Astrocyte (in vitro differentiated cells and primary cell): ENCODE measurements around the gene ADAMTS19. TPM values are rescaled to one million over a fixed set of nuclear protein-coding genes. Genes with fewer than 3 reads are reported as not detected.

Experiments
- DNase-seq: peaks from one replicate; pipeline ENCODE4 v3.0.0-alpha.2; 2010; ENCODE audit warnings: low read depth
- FAIRE-seq: peaks from 2 replicates; lab custom pipeline; 2011; peaks lifted over from hg19 to GRCh38; lab: Jason Lieb, UNC
- H2AFZ ChIP-seq: 2 replicates; pipeline ENCODE4 v1.6.0; 2012; ENCODE audit warnings: low read depth, low read length, inconsistent platforms
- H3K27ac ChIP-seq: 2 replicates; pipeline ENCODE4 v1.5.1; 2011; ENCODE audit warnings: low read depth, low read length, inconsistent platforms
- H3K27me3 ChIP-seq: 2 replicates; pipeline ENCODE4 v1.6.0; 2011; ENCODE audit warnings: low read length, inconsistent platforms; ENCODE audit not compliant: insufficient read depth
- H3K36me3 ChIP-seq: 2 replicates; pipeline ENCODE4 v1.5.1; 2011; ENCODE audit warnings: low read length, inconsistent platforms; ENCODE audit not compliant: insufficient read depth
- H3K4me1 ChIP-seq: 2 replicates; pipeline ENCODE4 v1.5.1; 2011; ENCODE audit warnings: low read length, inconsistent platforms; ENCODE audit not compliant: insufficient read depth
- H3K4me2 ChIP-seq: 2 replicates; pipeline ENCODE4 v1.6.0; 2012; ENCODE audit warnings: low read length, inconsistent platforms
- H3K4me3 ChIP-seq: 2 replicates; pipeline ENCODE4 v1.5.1; 2011; ENCODE audit warnings: low read depth, mild to moderate bottlenecking, low read length, inconsistent platforms; ENCODE audit not compliant: insufficient read depth
- H3K79me2 ChIP-seq: 2 replicates; pipeline ENCODE4 v1.6.0; 2012; ENCODE audit warnings: mild to moderate bottlenecking, low read length, inconsistent platforms; ENCODE audit not compliant: insufficient read depth
- H3K9ac ChIP-seq: 2 replicates; pipeline ENCODE4 v1.6.0; 2012; ENCODE audit warnings: mild to moderate bottlenecking, low read length, inconsistent platforms
- H3K9me3 ChIP-seq: 2 replicates; pipeline ENCODE4 v1.5.1; 2012; ENCODE audit warnings: low read depth, mild to moderate bottlenecking, low read length, inconsistent platforms; ENCODE audit not compliant: insufficient read depth
- H4K20me1 ChIP-seq: 2 replicates; pipeline ENCODE4 v1.6.0; 2012; ENCODE audit warnings: low read length, inconsistent platforms; ENCODE audit not compliant: insufficient read depth
- H3K27ac Mint-ChIP-seq: one replicate; pipeline ENCODE4 v1.8.0; 2021; ENCODE audit warnings: mild to moderate bottlenecking, mixed read lengths; ENCODE audit not compliant: unreplicated experiment
- H3K27me3 Mint-ChIP-seq: one replicate; pipeline ENCODE4 v1.8.0; 2021; ENCODE audit warnings: low read depth, mixed read lengths; ENCODE audit not compliant: unreplicated experiment
- H3K36me3 Mint-ChIP-seq: one replicate; pipeline ENCODE4 v1.8.0; 2021; ENCODE audit warnings: low read depth, mixed read lengths; ENCODE audit not compliant: unreplicated experiment
- H3K4me1 Mint-ChIP-seq: one replicate; pipeline ENCODE4 v1.8.0; 2021; ENCODE audit warnings: low read depth, mixed read lengths; ENCODE audit not compliant: unreplicated experiment
- H3K4me3 Mint-ChIP-seq: one replicate; pipeline ENCODE4 v1.8.0; 2021; ENCODE audit warnings: mild to moderate bottlenecking, moderate library complexity, mixed read lengths; ENCODE audit not compliant: unreplicated experiment
- H3K9me3 Mint-ChIP-seq: one replicate; pipeline ENCODE4 v1.8.0; 2021; ENCODE audit warnings: mild to moderate bottlenecking, mixed read lengths; ENCODE audit not compliant: unreplicated experiment
- EZH2 ChIP-seq: IDR thresholded peaks from 2 replicates; pipeline ENCODE4 v1.6.1; 2012; ENCODE audit warnings: mild to moderate bottlenecking, low read length, inconsistent platforms; ENCODE audit not compliant: insufficient read depth
- total RNA-seq: library from RNA; stranded (reverse); gene quantifications from 2 replicates; pipeline ENCODE4 v1.2.1, GENCODE V29; 2021
- TF ChIP-seq, protein P1 (sequence below): IDR thresholded peaks from 2 replicates; pipeline ENCODE4 v1.5.1; 2011; ENCODE audit warnings: low read depth, mild to moderate bottlenecking, inconsistent platforms, low read length, moderate library complexity; ENCODE audit not compliant: insufficient read depth

The ADAMTS19 gene
- total RNA-seq, 1 donor from 2014 or later: 0.61 TPM

DNA sequence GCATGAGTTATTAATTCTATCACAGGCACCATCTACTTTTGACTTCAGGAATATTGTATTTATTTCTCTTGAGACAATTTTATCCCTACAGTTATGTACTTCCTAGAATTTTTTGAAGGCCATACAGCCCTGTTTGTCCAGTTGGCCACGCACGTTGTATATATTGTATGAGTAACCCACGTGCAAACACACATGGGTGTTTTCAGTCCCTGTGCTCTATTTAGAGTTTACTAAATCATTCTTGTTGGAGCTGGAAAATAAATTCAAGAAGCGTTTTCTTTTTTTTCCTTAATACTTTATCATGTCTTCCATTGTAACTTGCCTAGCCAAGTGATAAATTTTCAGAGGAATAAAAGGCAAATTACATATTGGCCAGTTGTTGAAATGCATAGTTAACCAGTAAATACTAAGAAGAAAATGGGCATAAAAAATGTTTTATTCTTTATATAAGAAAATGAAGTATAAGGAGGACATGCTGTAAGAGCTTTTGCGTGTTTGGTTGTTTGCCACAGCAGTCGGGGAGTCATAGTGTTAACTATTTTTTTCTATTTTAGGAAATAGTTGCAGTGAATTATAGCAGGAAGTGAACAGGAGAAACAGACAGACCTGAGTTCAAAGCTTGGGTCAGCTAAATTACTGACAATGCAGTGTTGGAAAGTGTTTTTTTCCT, 201.4 kb downstream of the ADAMTS19 start:
- Mint-ChIP-seq H3K27ac (no peak overlapping the region), H3K4me1 (no peaks in the 10 kb centered on the region), H3K4me3 (no peak overlapping the region), H3K36me3 (no peaks in the 10 kb centered on the region), H3K9me3 (no peaks in the 10 kb centered on the region), H3K27me3 (no peaks in the 10 kb centered on the region)
- no peak for FAIRE-seq
- Histone ChIP-seq H3K9ac (no peak overlapping the region), H3K27ac (no peak overlapping the region), H3K4me3 (no peak overlapping the region), H3K36me3 (no peaks in the 10 kb centered on the region), H3K4me1 (no peaks in the 10 kb centered on the region), H4K20me1 (no peaks in the 10 kb centered on the region), H3K79me2 (no peaks in the 10 kb centered on the region), H3K27me3 (no peaks in the 10 kb centered on the region), H3K4me2 (no peak overlapping the region), H3K9me3 (no peaks in the 10 kb centered on the region), H2AFZ (no peak overlapping the region)
- DNase-seq: no peak
- TF ChIP-seq EZH2: no peak
- TF ChIP-seq, protein P1, sequence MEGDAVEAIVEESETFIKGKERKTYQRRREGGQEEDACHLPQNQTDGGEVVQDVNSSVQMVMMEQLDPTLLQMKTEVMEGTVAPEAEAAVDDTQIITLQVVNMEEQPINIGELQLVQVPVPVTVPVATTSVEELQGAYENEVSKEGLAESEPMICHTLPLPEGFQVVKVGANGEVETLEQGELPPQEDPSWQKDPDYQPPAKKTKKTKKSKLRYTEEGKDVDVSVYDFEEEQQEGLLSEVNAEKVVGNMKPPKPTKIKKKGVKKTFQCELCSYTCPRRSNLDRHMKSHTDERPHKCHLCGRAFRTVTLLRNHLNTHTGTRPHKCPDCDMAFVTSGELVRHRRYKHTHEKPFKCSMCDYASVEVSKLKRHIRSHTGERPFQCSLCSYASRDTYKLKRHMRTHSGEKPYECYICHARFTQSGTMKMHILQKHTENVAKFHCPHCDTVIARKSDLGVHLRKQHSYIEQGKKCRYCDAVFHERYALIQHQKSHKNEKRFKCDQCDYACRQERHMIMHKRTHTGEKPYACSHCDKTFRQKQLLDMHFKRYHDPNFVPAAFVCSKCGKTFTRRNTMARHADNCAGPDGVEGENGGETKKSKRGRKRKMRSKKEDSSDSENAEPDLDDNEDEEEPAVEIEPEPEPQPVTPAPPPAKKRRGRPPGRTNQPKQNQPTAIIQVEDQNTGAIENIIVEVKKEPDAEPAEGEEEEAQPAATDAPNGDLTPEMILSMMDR: no peak

DNA sequence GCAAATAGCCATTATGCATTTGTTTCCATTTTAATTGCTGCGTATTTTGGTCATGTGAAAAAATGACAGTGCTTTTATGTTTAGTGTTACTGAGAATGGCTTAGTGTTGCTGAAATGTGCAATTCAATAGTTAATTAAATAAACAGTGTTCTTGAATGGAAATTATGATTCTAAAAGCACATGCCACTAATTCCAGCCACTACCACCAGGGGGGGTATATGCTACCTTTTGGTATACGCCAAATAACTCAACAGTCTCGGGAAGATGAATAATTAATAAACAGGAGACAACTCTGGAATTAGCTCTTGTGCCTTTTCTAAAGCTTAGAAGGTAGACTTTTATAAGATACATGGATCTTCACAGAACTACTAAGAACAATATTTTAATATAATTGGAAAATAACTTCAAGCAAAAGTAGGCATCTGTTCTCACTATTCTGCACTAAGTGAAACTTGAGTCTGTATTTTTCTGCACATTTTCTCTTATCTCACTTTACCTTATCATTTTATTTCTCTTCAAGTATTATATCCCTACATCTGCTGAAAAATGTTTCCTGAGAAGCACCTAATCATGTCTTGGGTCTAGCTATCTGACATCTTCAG, 204.3 kb downstream of the ADAMTS19 start:
- H3K27ac Mint-ChIP-seq: no peak overlapping the region
- H3K27me3 Mint-ChIP-seq: no peaks in the 10 kb centered on the region
- Histone ChIP-seq H3K9me3 (no peaks in the 10 kb centered on the region), H3K9ac (no peak overlapping the region), H4K20me1 (no peaks in the 10 kb centered on the region), H3K4me1 (no peaks in the 10 kb centered on the region), H2AFZ (no peak overlapping the region), H3K27ac (no peak overlapping the region), H3K79me2 (no peaks in the 10 kb centered on the region), H3K4me2 (no peak overlapping the region), H3K27me3 (no peaks in the 10 kb centered on the region), H3K36me3 (no peaks in the 10 kb centered on the region), H3K4me3 (no peak overlapping the region)
- H3K4me3 Mint-ChIP-seq: no peak overlapping the region
- H3K9me3 Mint-ChIP-seq: peaks cover 2% of the 10 kb centered on the region
- no peak for TF ChIP-seq EZH2
- TF ChIP-seq, protein P1: peak; percentile 68
- no peaks in the 10 kb centered on the region for H3K4me1 Mint-ChIP-seq
- H3K36me3 Mint-ChIP-seq: no peaks in the 10 kb centered on the region
- DNase-seq: peak; percentile 2
- FAIRE-seq: no peak

DNA sequence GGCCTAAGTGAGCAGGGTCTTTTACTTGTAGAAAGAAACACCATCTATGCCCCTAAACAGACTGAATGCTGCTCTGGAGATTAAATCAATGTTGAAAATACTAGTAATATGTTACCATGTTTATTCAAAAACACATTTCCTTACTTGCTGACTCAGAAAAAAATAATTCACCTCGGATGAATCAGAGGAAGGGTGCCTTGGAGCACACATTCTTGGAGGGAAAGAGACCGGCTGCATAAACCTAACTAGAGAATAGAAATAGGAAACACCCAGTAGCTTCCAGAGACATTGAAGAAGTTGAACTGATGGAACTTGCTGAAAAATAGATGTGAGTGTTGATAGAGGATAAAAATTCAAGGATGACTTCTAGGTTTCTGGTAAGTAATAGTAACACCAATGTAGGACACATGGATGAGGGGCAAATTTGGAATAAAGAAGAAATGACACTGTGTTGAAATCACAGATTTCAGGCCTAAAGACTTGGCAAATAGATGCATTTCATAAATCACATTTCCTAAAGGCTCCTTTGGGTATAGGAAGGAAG, 210.9 kb downstream of the ADAMTS19 start:
- peak; percentile 62 for DNase-seq

More for the DNA sequence above, 210.9 kb downstream of the ADAMTS19 start:
- no peaks in the 10 kb centered on the region for H3K36me3 Mint-ChIP-seq
- peak overlapping the region; percentile 57 for H3K27ac ChIP-seq
- H3K4me2 ChIP-seq: peak overlapping the region; percentile 52
- no peak overlapping the region for H3K27ac Mint-ChIP-seq
- no peak for FAIRE-seq
- no peaks in the 10 kb centered on the region for H4K20me1 ChIP-seq
- H3K9ac ChIP-seq: no peak overlapping the region
- H3K9me3 Mint-ChIP-seq: peaks cover 2% of the 10 kb centered on the region
- no peak overlapping the region for H3K4me3 Mint-ChIP-seq
- H3K4me3 ChIP-seq: no peak overlapping the region
- no peaks in the 10 kb centered on the region for H3K27me3 Mint-ChIP-seq
- no peaks in the 10 kb centered on the region for H3K36me3 ChIP-seq
- TF ChIP-seq EZH2: no peak
- TF ChIP-seq, protein P1: no peak
- peak overlapping the region; percentile 49 for H2AFZ ChIP-seq
- H3K27me3 ChIP-seq: no peaks in the 10 kb centered on the region
- H3K4me1 Mint-ChIP-seq: peaks cover 7% of the 10 kb centered on the region
- H3K4me1 ChIP-seq: peaks cover 4% of the 10 kb centered on the region
- H3K79me2 ChIP-seq: no peaks in the 10 kb centered on the region
- H3K9me3 ChIP-seq: no peaks in the 10 kb centered on the region
